ENCODE measurements around the gene KRT85.

KRT85 gene

DNA sequence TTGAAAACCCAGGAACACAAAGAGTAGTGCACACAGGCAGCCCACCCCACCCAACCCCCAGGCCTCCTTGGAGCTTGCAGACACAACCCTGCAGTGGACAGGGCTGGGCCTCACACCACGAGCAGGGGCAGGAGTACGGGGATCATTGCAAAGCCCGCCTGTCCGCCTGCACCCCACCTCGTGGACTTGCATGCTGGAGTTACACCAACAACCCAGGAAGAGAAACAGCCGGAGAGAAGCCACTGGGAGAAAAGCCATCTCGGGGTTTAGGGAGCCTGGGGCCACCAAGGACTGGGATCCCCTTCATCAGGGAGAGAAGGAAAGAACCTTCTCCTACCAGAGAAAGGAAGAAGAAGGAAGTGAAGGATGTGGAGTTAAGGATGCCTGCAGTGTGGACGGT is 10.0 kb upstream of the KRT85 start:
- H3K27me3 ChIP-seq (ENCODE audit: insufficient read depth, low read length, poor library complexity, severe bottlenecking) = no peaks in the 10 kb centered on the region
- H4K20me1 ChIP-seq (ENCODE audit: insufficient read depth, low read length, poor library complexity, severe bottlenecking) = no peaks in the 10 kb centered on the region
- H2AFZ ChIP-seq (ENCODE audit: low read length) = no peak overlapping the region
- no peak overlapping the region for H3K4me2 ChIP-seq (ENCODE audit: low read depth, low read length, poor library complexity, severe bottlenecking)
- no peaks in the 10 kb centered on the region for H3K9me3 ChIP-seq (ENCODE audit: insufficient read depth, low read depth, low read length)
- peaks cover 3% of the 10 kb centered on the region for H3K4me1 ChIP-seq (ENCODE audit: insufficient read depth, low read length, poor library complexity, severe bottlenecking)
- no peak overlapping the region for H3K4me3 ChIP-seq (ENCODE audit: low read length, poor library complexity, severe bottlenecking)
- H3F3A ChIP-seq (ENCODE audit: low read depth) = no peaks in the 10 kb centered on the region
- H3K79me2 ChIP-seq (ENCODE audit: insufficient read depth, low read length) = no peaks in the 10 kb centered on the region
- H3K9me2 ChIP-seq (replicated peaks; ENCODE audit: low read depth, low read length) = no peaks in the 10 kb centered on the region
- no peaks in the 10 kb centered on the region for H3K36me3 ChIP-seq (ENCODE audit: insufficient read depth, low read length)
- TF ChIP-seq, protein P1, sequence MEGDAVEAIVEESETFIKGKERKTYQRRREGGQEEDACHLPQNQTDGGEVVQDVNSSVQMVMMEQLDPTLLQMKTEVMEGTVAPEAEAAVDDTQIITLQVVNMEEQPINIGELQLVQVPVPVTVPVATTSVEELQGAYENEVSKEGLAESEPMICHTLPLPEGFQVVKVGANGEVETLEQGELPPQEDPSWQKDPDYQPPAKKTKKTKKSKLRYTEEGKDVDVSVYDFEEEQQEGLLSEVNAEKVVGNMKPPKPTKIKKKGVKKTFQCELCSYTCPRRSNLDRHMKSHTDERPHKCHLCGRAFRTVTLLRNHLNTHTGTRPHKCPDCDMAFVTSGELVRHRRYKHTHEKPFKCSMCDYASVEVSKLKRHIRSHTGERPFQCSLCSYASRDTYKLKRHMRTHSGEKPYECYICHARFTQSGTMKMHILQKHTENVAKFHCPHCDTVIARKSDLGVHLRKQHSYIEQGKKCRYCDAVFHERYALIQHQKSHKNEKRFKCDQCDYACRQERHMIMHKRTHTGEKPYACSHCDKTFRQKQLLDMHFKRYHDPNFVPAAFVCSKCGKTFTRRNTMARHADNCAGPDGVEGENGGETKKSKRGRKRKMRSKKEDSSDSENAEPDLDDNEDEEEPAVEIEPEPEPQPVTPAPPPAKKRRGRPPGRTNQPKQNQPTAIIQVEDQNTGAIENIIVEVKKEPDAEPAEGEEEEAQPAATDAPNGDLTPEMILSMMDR (conservative IDR thresholded peaks at IDR 0.05; ENCODE audit: low read length) = no peak
- TF ChIP-seq EZH2phosphoT487 (IDR thresholded peaks at IDR 0.05; ENCODE audit: borderline replicate concordance) = no peak
- no peak overlapping the region for H3K9ac ChIP-seq (ENCODE audit: low read depth, low read length, poor library complexity, severe bottlenecking)

DNA sequence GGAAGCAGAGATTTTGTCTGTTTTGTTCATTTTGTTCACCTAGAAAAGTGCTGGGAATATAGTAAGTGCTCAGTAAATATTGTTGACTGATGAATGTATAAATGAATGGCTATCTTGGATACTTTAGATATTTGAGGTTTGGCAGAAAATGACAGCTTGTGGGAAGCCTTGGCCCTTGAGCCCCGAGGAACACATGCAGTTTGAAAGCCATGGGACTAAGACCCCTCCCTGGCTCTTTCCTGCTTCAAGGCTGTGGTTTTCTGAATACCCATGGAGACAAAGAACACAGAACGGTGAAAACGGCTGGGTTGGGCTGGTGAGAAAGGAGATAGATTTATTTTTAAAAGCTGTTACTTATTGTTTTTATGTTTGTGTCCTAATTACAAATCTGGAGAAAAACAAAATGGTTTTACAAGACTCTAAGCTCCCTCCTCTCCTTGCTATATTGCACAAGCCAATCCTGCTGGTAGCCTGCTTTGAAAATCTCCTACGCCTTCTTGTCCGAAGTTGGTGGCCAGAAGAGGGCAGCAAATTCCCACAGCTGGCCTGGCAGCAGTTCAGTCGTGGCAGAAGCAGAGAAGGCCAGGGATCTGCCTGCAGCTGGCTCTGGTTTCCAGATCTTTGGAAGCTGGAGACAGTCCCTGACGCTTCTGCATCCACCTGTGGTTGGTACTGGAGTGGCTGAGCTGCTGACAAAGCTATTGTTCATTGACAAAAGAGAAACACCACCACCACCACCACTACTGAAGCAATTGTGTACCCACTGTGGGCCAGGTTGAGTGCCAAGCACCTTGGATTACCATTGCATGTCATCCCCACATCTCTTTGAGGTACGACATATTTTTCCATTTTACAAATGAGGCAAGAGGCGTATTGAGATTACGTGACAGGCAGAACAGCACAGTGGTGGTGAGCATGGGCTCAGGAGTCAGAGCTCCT is 5.2 kb upstream of the KRT85 start:
- TF ChIP-seq EZH2phosphoT487 (IDR thresholded peaks at IDR 0.05; ENCODE audit: borderline replicate concordance) = no peak
- TF ChIP-seq, protein P1 (conservative IDR thresholded peaks at IDR 0.05; ENCODE audit: low read length) = peak; percentile 85
- H3K9me3 ChIP-seq (ENCODE audit: insufficient read depth, low read depth, low read length) = no peaks in the 10 kb centered on the region
- H3K4me3 ChIP-seq (ENCODE audit: low read length, poor library complexity, severe bottlenecking) = no peak overlapping the region
- H3K4me2 ChIP-seq (ENCODE audit: low read depth, low read length, poor library complexity, severe bottlenecking) = no peak overlapping the region
- H4K20me1 ChIP-seq (ENCODE audit: insufficient read depth, low read length, poor library complexity, severe bottlenecking) = no peaks in the 10 kb centered on the region
- no peaks in the 10 kb centered on the region for H3F3A ChIP-seq (ENCODE audit: low read depth)
- no peaks in the 10 kb centered on the region for H3K9me2 ChIP-seq (replicated peaks; ENCODE audit: low read depth, low read length)
- H3K27me3 ChIP-seq (ENCODE audit: insufficient read depth, low read length, poor library complexity, severe bottlenecking) = no peaks in the 10 kb centered on the region
- H2AFZ ChIP-seq (ENCODE audit: low read length) = no peak overlapping the region
- H3K36me3 ChIP-seq (ENCODE audit: insufficient read depth, low read length) = no peaks in the 10 kb centered on the region
- H3K4me1 ChIP-seq (ENCODE audit: insufficient read depth, low read length, poor library complexity, severe bottlenecking) = no peaks in the 10 kb centered on the region
- H3K79me2 ChIP-seq (ENCODE audit: insufficient read depth, low read length) = no peaks in the 10 kb centered on the region
- no peak overlapping the region for H3K9ac ChIP-seq (ENCODE audit: low read depth, low read length, poor library complexity, severe bottlenecking)

DNA sequence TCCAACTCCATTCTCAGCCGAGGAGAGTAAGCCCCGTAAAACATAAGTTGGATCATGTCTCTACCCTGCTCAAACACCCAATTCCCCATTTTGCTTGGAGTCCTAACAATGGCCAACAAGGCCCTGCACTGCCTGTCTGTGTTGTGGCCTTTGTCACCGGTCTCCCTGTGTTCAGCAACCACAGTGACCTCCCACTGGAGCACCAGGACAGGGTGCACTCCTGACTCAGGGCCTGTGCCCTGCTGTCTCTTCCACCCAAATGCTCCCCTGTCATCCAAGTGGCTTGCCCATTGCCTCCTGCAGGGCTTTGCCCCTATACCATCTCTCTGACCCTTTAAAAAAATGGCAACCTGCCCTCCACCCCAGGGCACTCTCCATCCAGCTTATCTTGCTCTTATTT is 4.4 kb upstream of the KRT85 start:
- TF ChIP-seq, protein P1 (conservative IDR thresholded peaks at IDR 0.05; ENCODE audit: low read length) = no peak
- TF ChIP-seq EZH2phosphoT487 (IDR thresholded peaks at IDR 0.05; ENCODE audit: borderline replicate concordance) = no peak
- H4K20me1 ChIP-seq (ENCODE audit: insufficient read depth, low read length, poor library complexity, severe bottlenecking) = no peaks in the 10 kb centered on the region
- no peak overlapping the region for H3K4me3 ChIP-seq (ENCODE audit: low read length, poor library complexity, severe bottlenecking)
- H3K9ac ChIP-seq (ENCODE audit: low read depth, low read length, poor library complexity, severe bottlenecking) = no peak overlapping the region
- H3K4me2 ChIP-seq (ENCODE audit: low read depth, low read length, poor library complexity, severe bottlenecking) = no peak overlapping the region
- no peaks in the 10 kb centered on the region for H3K27me3 ChIP-seq (ENCODE audit: insufficient read depth, low read length, poor library complexity, severe bottlenecking)
- no peak overlapping the region for H2AFZ ChIP-seq (ENCODE audit: low read length)
- H3K9me3 ChIP-seq (ENCODE audit: insufficient read depth, low read depth, low read length) = no peaks in the 10 kb centered on the region
- no peaks in the 10 kb centered on the region for H3K4me1 ChIP-seq (ENCODE audit: insufficient read depth, low read length, poor library complexity, severe bottlenecking)
- no peaks in the 10 kb centered on the region for H3F3A ChIP-seq (ENCODE audit: low read depth)
- H3K36me3 ChIP-seq (ENCODE audit: insufficient read depth, low read length) = no peaks in the 10 kb centered on the region
- no peaks in the 10 kb centered on the region for H3K79me2 ChIP-seq (ENCODE audit: insufficient read depth, low read length)
- H3K9me2 ChIP-seq (replicated peaks; ENCODE audit: low read depth, low read length) = no peaks in the 10 kb centered on the region
